NCI-H510A (cell line): ENCODE data around the gene CARD9.
A peak's percentile ranks its signal among the peaks of the same experiment; 100 is the strongest.

ENCODE experiments used
- DNase-seq: peaks from one replicate; lab custom pipeline; 2025; lab: John Stamatoyannopoulos, UW

CARD9 gene

DNA sequence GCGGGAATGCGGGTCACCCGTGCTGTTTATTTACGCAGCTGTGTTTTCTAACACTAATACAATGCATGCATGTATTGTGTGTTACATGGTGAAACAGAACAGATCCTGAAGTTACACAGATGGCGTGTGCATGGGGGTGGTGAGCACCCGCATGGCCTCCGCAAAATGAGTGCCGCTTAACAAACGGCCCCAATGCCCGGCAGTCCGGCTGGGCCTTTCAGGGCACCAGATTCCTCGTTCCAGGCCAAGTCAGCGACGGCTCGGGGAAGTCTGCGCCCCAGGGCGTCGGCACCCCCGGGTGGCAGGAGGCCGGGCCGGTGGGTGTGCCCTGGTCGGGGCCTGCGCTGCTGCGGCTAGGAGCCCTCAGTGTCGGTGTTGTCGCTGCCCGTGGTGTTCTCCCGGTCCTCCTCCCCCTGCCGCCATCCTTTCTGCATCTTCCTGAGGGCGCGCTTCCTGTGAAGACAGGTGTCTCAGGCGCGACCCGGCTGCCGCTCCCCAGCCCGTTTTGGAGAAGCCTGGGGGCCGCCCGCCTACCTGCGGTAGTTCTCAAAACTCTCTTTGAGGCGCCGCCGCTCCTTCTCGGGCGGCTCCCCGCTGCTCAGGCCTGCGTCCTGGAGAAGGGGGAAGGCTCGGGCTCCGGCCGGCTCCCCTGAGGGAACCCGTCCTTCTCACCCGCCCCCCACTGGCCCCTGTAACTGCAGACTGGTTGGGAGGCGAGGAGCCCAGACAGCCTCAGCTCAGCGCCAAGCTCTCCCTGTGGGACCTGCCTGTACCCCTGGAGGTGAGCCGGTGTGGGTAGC is 9.3 kb downstream of the CARD9 start:
- no peak for DNase-seq

DNA sequence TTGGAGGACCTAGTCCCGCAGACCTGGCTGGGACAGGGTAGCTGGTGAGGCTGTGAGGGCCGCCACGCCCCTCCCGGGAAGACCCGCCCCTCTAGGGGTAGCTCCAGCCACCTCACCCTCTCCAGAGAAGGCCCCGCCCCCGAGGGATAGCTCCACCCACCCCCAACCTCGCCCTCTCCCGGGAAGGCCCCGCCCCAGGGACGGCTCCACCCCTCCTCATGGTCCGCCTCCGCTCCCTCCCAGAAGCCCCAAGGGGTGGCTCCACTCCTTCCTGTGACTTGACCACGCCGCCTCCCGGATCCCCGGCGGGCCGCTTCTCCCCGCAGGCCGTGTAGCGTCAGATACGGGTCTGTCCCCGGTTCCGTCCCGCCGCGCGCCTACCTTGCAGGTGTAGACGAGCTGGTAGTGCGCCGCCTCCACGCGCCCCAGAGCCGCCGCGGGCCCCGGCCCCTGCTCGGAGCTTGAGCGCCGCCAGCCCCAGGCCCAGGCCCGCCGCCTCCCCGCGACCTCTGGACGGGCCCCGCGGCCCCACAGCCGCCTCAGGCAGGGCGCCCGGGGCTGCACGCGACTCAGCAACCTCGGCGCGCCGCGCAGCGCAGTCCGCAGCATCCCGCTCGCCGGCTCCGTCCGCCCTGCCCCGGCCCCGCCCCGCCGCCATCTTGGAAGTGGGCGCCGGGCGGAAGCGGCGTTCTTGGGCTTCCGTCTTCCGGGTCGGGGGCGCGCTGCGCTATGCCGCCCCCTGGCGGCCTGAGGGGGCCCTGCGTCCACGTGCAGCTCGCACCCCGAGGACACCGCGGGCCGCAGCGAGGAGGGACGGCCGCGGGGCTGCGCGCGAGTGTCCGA is 10.1 kb downstream of the CARD9 start, which contains the start of gene DNLZ:
DNLZ (minus strand) TSS at position 639 of the 843 bp plus-strand sequence; CDS start at position 609, 30 bp downstream.
- DNase-seq, result peak; percentile 84

DNA sequence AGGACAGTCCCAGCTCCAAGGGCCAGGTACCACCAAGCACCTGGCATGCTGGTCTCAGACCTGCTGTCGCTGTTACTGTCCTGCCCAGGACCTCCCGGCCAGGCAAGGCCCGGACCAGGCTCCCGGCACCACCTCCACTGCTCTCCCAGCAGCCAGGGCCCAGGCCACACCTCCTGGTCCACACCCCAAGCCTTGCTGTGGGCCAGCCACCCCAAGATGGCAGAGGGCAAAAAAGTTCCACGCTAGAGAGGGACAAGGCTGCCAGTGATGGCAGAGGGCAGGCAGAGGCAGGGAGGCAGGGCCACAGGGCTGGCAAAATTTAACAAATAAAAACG is 11.1 kb downstream of the CARD9 start:
- no peak for DNase-seq

DNA sequence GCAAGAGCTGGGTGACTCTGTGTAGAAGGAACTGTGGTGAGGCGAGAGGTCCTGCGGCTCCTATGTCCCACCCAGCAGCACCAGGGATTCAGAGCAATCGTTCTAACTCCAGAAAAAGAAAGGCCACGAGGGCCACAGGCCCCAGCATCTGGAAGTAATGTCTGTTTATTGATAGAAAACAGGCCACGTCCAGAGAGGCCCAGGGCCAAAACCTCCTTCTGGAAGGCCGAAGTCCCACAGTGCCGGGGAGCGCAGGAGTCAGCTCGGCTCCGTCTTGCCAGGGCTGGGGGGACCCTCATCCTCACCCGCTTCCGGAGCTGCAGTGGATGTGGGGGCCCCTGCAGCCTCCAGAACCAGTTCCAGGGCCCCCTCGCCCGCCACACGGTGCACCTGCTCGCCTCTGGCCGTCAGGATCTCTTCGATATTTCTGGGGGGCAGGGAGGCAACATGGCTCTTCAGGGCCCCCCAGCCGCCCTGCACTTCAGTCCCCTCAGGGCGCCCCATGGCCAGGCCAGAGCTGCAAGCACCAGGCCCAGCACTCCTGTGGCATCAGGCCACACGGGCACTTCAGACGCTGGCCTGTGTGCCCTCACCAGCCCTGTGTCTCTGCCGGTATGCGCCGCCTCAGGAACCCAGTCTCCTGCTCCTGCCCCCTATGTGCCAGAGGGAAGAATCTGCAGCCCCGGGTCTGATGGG is 11.6 kb downstream of the CARD9 start:
- no peak for DNase-seq

DNA sequence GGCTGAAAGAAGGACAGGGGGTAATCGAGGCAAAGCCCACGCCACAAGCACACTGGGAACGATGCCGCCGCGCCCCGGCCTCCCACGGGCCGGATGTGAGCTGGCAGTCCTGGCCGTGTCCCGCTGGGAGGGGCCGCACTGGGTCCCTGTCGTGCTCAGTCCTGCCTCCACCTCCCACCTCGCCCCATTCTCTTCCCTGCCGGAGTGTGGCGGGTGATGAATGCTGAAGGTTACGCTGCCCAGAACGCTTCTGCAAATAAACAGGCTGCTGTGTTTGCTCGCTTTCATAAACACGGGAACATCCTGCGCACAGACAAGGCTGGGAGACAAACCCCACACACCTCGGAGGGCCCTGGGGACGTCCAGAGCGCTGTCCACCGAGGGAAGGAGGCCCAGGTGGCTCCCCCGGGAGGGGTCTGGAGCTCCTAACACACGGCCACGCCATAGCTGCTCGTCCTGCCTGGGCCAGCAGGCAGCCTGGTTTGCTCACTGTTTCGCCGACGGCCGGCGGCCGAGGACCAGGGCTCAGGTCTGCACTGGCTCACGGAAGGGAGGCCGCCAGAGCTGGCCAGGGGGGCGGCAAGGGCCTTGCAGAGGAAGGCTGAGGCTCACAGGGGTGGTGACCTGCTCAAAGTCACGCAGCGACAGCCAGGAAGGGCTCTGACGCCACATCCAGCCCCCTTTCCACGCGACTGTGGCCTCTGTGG is 12.3 kb downstream of the CARD9 start:
- no peak for DNase-seq

DNA sequence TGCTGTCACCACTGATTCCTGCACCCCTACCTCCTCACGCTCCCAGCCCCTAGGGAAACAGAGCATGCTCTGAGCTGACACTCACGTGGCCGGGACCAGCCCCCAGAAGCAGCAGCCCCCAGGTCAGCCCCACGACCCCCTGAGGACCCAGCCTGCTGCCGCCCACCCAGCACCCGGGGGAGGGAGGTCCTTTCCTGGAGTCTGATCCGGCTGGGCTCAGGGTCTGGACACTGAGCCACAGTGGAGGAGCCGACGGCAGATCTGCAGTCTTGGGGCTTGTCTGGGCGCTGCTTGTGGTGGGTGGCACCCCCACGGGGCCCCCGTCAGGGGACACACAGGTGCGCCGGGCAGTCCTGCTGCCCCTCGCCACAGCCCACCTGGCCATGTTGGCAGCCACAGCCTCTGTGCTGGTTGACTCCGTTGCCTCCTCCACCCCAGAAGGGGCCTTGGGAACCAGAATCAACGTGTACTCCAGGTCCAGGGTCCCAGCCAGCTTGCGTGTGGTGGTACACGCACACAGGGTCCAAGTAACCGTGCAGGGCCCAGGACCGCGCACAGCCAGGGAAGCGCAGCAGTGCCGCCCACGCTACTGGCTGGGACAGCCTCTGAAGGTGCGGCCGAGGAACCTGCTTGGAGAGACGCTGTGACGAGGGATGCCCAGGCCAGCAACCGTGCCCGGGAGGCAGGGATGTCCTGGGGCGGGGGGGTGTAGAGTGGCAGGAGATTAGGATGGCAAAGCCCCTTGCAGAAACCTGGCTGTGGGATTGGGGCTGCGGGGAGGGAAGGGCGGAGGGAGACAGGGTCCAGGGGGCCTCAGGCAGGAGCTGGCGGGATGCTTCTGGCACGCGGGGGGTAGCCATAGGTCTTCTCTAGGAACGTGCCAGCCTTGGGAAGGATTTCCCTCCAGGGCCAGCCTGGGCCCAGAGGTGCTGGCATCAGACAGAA is 13.4 kb downstream of the CARD9 start:
- DNase-seq, result no peak

DNA sequence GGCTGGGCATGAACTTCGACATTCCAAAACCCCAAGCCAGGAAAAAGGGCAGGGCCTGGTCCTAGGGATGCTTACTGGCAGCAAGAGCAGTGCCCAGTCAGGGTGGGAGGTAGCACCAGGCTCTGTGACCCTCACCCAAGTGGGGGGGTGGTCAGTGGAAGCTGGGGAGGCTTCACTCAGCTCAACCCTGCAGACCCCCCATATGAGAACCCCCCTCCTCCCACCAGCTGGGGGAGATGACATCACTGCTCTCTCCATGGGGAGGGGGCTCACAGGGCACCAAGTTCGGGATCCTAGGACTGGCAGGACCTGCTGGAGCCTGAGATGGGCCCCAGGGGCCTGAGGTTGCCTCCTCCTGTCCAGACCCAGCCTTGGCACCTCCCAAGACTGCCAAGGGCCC is 14.6 kb downstream of the CARD9 start:
- no peak for DNase-seq

DNA sequence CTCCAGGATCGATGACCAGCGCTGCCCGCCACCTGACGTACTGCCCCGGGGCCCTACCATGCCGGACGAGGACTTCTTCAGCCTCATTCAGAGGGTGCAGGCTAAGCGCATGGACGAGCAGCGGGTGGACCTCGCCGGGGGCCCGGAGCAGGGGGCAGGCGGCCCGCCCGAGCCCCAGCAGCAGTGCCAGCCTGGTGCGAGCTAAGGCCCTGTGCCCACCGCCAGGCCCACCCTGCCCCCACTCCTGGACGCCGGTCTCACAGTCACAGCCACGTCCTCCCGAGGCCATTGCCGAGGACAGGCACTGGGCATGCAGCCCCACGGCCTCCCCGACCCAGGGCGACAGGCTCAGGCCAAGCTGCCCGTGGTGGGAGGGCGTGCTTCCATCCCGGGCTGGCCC is 15.5 kb downstream of the CARD9 start:
- DNase-seq, result no peak

DNA sequence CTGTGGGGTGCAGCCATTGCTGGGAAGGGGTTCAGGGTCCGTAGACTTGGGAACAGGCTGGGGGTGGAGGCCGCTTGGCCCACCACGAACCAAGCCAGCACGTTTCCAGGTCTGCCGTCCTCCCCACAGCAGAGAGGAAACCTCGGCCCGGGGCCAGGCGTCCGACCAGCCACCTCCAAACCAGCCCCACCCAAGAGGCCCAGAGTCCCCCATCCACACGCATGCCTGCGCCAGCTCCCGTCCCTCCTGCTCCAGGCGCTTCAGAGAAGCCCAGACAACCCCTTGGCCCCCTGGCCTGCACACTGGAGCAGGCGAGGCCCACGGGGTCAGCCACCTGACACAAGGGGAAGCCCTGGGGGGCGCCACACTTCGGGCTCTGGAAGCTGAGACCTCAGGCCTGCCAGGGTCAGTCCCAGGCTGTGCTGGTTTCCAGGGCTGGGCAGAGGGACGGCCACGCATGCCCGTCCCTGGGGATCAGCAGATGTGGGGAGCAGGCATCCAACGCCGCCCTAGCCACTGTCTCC is 16.2 kb downstream of the CARD9 start:
- no peak for DNase-seq

DNA sequence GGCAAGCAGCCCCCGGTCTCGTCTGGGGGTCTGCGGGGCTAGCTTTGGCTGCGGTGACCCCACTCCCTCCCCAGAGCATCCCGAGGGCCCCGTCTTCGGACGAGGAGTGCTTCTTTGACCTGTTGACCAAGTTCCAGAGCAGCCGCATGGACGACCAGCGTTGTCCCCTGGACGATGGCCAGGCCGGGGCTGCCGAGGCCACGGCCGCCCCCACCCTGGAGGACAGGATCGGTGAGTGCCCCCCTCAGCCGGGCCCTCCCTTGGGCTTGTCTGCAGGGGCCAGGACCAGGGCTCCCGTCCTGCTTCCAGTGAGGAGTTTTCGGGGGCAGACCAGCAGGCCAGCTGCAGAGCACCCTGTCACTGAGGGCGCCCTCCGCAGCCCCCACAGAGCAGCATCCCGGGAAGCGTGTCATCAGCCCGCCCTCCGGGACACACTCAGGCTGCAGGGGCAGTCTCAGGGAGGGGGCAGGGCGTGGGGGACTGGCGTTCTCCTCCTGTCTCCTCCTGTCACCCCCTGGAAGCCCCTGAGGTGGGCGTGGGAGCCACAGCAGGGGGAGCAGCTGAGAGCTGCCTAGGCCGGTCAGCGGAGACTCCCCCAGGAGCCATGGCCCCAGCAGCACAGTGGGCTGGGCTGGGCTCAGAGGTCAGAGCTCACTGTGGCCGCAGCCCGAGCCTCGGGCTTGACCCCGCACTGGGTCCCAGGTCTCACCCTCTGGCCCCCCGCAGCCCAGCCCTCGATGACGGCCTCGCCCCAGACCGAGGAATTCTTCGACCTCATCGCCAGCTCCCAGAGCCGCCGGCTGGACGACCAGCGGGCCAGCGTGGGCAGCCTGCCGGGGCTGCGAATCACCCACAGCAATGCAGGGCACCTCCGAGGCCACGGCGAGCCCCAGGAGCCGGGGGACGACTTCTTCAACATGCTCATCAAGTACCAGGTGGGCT is 17.6 kb downstream of the CARD9 start:
- no peak for DNase-seq

DNA sequence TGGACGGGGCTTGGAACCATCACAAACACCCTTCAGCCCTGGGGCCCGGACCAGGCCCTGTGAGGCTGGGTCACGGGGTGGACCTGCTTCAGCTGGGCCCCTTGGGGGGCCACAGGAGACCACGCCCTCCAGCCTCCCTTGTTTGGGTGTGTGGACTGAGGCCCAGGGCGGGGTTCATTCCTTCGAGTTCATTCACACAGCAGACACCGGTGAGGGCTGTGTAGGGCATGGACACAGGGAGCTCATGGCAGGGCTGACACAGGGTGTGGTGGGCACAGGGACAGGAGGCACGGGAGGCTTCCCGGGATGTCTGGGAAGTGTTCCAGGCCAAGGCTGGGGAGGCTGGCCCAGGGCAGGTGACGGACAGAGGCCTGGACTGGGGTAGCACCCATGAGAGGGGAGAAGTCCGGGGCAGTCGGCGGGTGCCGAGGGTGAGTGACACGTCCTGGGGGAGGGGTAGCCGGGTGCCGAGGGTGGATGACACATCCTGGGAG is 18.8 kb downstream of the CARD9 start:
- DNase-seq, result no peak

DNA sequence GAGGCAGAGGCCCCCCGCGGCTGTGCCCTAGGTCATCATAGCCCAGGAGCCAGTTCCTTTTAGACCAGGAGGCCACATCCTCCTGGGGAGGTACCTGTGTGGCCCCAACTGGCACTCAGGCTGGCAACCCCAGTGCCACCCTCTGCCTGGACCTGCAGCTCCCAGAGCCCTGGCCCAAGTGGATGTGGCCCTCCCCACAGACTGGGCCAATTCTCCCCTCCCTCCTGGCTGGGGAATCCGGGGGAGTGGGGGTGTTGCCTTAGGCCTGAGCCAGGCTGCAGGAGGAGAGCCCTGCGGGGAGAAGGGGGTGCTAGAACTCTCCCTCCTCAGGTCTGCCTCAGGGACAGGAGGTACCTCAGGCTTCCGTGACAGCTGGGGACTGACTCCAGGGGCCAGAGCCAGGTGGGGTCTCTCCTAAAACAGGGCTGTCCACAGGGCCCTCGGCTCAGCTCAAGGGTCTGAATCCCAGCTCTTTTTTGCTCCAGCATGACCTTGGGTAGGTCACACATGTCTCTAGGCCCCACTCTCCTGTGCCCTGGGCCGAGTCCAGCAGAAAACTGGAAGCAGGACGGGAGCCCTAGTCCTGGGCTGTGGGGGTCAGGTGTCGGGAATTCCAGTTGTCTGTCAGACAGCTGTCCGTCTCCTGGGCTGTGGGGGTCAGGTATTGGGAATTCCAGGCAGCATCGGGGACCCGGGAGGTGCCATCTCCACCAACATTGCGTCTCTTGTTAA is 19.5 kb downstream of the CARD9 start:
- no peak for DNase-seq

DNA sequence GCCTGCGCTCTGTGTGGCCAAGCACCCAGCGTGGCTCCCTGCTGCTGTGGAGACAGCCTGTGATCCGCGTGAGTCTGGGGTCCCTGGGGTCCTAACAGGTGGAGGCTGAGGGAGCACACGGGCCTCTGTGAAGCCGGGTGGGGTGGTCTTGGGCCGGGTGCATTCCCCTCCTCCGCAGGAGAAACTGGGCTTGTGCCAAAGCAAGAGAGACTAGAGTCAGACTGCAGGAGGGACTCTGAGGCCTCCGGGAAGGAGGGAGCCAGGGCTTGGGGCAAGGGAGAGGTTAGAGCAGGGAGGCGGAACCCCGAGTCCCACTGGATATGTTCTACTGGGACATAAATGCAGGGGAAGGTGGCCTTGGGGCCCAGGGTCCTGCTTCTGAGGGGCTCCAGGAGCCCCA is 20.4 kb downstream of the CARD9 start:
- DNase-seq, result no peak

DNA sequence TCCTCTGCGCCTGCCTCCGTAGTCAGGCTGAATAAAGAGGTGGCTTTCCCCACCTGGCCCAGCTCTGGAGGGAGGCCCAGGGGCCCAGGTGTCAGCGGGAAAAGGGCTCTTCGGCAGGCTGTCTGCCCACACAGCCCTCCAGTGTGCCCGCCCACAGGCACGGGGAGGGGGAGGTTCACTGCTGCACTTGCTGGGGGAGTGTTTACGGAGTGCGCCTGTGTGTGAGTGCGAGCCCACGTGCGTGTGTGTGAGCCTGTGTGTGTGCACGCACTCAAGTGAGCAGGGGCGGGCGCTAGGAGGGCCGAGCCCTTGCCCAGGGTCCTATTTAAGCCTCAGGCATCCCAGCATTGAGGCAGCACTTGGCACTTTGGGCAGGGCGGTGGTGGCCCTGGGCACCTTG is 20.8 kb downstream of the CARD9 start:
- no peak for DNase-seq

DNA sequence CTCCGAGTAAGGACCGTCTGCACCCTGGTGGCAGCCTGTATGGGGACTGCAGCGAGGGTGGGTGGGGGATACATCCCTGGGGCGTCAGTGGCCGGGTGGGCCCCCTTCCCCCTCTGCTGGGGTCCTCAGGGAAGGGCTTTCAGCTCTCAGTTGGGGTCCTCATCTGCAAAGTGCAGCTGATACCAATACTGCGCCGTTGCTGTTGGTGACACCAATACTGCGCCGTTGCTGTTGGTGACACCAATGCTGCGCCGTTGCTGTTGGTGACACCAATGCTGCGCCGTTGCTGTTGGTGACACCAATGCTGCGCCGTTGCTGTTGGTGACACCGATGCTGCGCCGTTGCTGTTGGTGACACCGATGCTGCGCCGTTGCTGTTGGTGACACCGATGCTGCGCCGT is 21.6 kb downstream of the CARD9 start:
- peak; percentile 76 for DNase-seq

DNA sequence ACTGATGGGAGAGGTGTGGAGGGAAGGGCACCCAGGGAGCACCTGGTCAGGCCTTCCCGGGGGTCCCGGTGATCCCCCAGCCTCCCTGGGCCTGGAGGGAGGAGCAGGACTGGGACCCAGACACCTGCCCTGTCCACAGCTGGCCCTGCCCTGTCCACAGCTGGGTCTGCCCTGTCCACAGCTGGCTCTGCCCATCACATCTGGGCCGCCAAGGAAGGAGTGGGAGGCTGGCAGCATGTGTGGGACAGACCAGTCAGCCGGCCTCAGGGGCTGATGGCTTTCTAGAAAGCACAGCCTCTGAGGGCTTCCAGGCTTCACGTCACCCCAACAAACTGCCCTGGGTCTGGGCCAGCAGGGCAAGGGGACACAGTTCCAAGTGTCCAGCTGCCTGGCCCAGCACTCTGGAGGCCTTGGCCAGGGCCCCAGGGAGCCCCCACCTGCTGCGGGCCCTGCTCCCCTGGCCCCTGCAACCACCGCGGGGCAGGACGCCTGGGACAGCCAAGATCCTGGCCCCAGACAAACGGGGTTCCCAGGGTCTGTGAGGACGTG is 22.1 kb downstream of the CARD9 start:
- DNase-seq, result no peak

DNA sequence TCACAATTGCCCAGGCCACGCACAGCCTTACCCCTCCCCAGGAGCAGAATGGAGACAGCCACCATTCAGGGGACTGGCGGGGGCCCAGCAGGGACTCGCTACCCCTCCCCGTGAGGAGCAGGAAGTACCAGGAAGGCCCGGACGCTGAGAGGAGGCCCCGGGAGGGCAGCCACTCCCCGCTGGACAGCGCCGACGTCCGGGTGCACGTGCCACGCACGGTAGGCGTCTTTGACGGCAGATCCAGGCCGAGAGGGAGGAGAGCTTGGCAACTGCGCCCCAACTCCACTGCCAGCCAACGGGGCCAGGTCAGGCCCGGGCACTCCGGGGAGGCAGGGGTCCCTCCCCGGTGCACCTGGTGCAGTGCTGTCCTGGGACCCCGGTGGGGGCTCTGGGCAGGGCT is 23.9 kb downstream of the CARD9 start:
- DNase-seq, result no peak

DNA sequence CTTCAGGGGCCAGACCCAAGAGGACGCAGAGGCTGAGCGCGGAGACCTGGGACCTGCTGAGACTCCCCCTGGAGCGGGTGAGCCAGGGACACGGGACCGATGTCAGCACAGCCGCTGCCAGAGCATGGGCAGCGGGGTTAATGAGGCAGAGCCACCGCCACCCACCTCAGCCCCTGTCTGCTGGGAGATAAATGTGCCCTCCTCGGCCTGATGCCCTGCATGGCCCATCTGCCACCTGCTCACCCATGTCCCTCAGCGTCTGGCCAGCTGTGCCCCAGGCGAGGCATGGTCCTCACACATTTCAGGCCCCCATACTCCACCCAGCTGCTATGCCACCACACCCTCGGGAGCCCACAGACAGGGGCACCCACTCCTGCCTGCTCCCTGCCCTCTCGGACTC is 24.8 kb downstream of the CARD9 start:
- no peak for DNase-seq
